SH-SY5Y (cell line): ENCODE results near the gene PIGH.

ENCODE experiments used
- GATA2 ChIP-seq: IDR thresholded peaks from 2 replicates; pipeline ENCODE4 v1.6.1; 2011; ENCODE audit warnings: mild to moderate bottlenecking, low read depth, low read length
- GATA3 ChIP-seq: IDR thresholded peaks from 2 replicates; pipeline ENCODE4 v1.6.1; 2011; ENCODE audit warnings: low read depth, mild to moderate bottlenecking, low read length, moderate library complexity

GRCh38 chr14:67573228-67574010, 26.6 kb downstream of the PIGH start:
- TF ChIP-seq GATA2 (no peak), GATA3 (no peak)
